K562 (cell line): Measurements from ENCODE around the gene TAOK2. TPM values are rescaled to one million over a fixed set of nuclear protein-coding genes. Genes with fewer than 3 reads are reported as not detected.
A peak's percentile ranks its signal among the peaks of the same experiment; 100 is the strongest.
"Not testable (repeated sequence)": the region's sequence is repeated elsewhere in the genome, so short reads cannot be mapped to it uniquely, and the experiment has no call there.

ENCODE experiments used
- ATAC-seq: fragments of 200-7000 bp; cut with Tn5 transposase; 3 replicates; pipeline ENCODE4 v1.9.1; 2020; ENCODE audit warnings: moderate library complexity
- BruUV-seq: library from RNA; stranded (reverse); fragments of 400-500 nt; replicated peaks from 2 replicates; lab custom pipeline; 2021; lab: Mats Ljungman, UMichigan
- CTCF ChIA-PET: fragments of 300-600 bp; formaldehyde crosslinking; extraction: SDS; loops from one replicate; lab custom pipeline; 2021; ENCODE audit warnings: low intra/inter-chr PET ratio; lab: Yijun Ruan, JAX
- POLR2A ChIA-PET: fragments of 300-600, 350-650 bp; sonication (Branson Sonifier 250); formaldehyde crosslinking; extraction: SDS; loops from one replicate; lab custom pipeline; 2021; ENCODE audit warnings: antibody characterized with exemption, inconsistent platforms; lab: Yijun Ruan, JAX
- DNase-seq, 4 experiments: peaks; one replicate each; pipeline versions ENCODE4 v3.0.0 to v3.0.0-alpha.2; 2011 to 2018; ENCODE audit warnings: low spot score in 3 of 4, mixed read lengths in 3 of 4; ENCODE audit errors: extremely low read depth in 1 of 4
- FAIRE-seq: peaks from 2 replicates; lab custom pipeline; 2011; peaks lifted over from hg19 to GRCh38; lab: Jason Lieb, UNC
- H2AFZ ChIP-seq: 2 replicates; pipeline ENCODE4 v1.6.0; 2011; ENCODE audit warnings: low read depth, low read length, control low read depth, inconsistent platforms
- H3K27ac ChIP-seq: fragments of 200-600 bp; 3 replicates; pipeline ENCODE4 v1.8.0; 2011; ENCODE audit warnings: low read depth, mild to moderate bottlenecking, control low read depth, inconsistent platforms, low read length, moderate library complexity, mixed read lengths; ENCODE audit errors: extremely low read depth
- H3K27me3 ChIP-seq, 2 experiments: fragments of 300-600 bp in 1 of 2; 2 replicates in 1 of 2; 3 replicates in 1 of 2; pipeline versions ENCODE4 v1.6.0 to v1.8.0; 2011; ENCODE audit warnings: inconsistent platforms in 2 of 2, low read length in 2 of 2, mild to moderate bottlenecking in 1 of 2, mixed read lengths in 1 of 2, moderate library complexity in 1 of 2; ENCODE audit not compliant: control insufficient read depth in 2 of 2, insufficient read depth in 2 of 2
- H3K36me3 ChIP-seq: fragments of 300-600 bp; 3 replicates; pipeline ENCODE4 v1.8.0; 2011; ENCODE audit warnings: mild to moderate bottlenecking, low read length, inconsistent platforms; ENCODE audit not compliant: control insufficient read depth, insufficient read depth
- H3K4me1 ChIP-seq, 2 experiments: fragments of 200-600 bp in 1 of 2; replicated peaks in 1 of 2; 2 replicates in 1 of 2; 3 replicates in 1 of 2; pipeline versions ENCODE4 v1.5.1 to v1.8.0; 2011; ENCODE audit warnings: inconsistent platforms in 2 of 2, low read length in 2 of 2, mild to moderate bottlenecking in 1 of 2, mixed read lengths in 1 of 2, moderate library complexity in 1 of 2; ENCODE audit not compliant: control insufficient read depth in 2 of 2, insufficient read depth in 2 of 2
- H3K4me2 ChIP-seq: 2 replicates; pipeline ENCODE4 v1.6.1; 2011; ENCODE audit warnings: low read length, control low read depth, inconsistent platforms, mixed read lengths; ENCODE audit not compliant: insufficient read depth
- H3K4me3 ChIP-seq: fragments of 200-600 bp; sonication (generic), shearing (Covaris generic); 2 replicates; pipeline ENCODE4 v1.5.1; 2016; ENCODE audit warnings: control low read depth, inconsistent platforms
- H3K79me2 ChIP-seq: fragments of 200-600 bp; 3 replicates; pipeline ENCODE4 v1.8.0; 2011; ENCODE audit warnings: low read length, inconsistent platforms; ENCODE audit not compliant: control insufficient read depth, insufficient read depth
- H3K9ac ChIP-seq, 2 experiments: 2 replicates each; pipeline versions ENCODE4 v1.6.0 to v1.6.1; 2011; ENCODE audit warnings: low read depth in 2 of 2, low read length in 2 of 2, control low read depth in 1 of 2, inconsistent platforms in 1 of 2, mild to moderate bottlenecking in 1 of 2, mixed read lengths in 1 of 2; ENCODE audit not compliant: insufficient read depth in 1 of 2
- H3K9me1 ChIP-seq: one replicate; pipeline ENCODE4 v1.6.0; 2011; ENCODE audit warnings: inconsistent platforms, mild to moderate bottlenecking, low read length, moderate library complexity; ENCODE audit not compliant: control insufficient read depth, insufficient read depth
- H3K9me3 ChIP-seq: replicated peaks from 2 replicates; pipeline ENCODE4 v1.5.1; 2011; ENCODE audit warnings: low read depth, low read length, inconsistent platforms; ENCODE audit not compliant: control insufficient read depth, insufficient read depth
- H4K20me1 ChIP-seq: replicated peaks from 2 replicates; pipeline ENCODE4 v1.6.1; 2011; ENCODE audit warnings: low read length, inconsistent platforms, mixed read lengths; ENCODE audit not compliant: control insufficient read depth, insufficient read depth
- CBX1 ChIP-seq: sonication (generic); IDR thresholded peaks from 2 replicates; pipeline ENCODE4 v1.6.1; 2016; ENCODE audit warnings: antibody characterized with exemption, low read depth, mild to moderate bottlenecking
- ZBTB33 ChIP-seq: sonication (generic); formaldehyde crosslinking; IDR thresholded peaks from 2 replicates; pipeline ENCODE4 v1.8.1; 2023; ENCODE audit warnings: mild to moderate bottlenecking, missing genetic modification reagents
- ZNF395 ChIP-seq: fragments of 200-800 bp; sonication (Bioruptor generic); IDR thresholded peaks from 2 replicates; pipeline ENCODE4 v1.6.1; 2017; ENCODE audit warnings: missing genetic modification characterization, missing compliant biosample characterization
- WGBS: fragments of 100-300 bp; shearing (Covaris generic); methylation state at CpG from one replicate; pipeline ENCODE4 v1.1.6; 2016; ENCODE audit warnings: low coverage, mixed read lengths; ENCODE audit not compliant: insufficient coverage; ENCODE audit errors: missing lambda C conversion rate; 5-methylcytosine and 5-hydroxymethylcytosine counted together
- in situ Hi-C: fragments of 300-500 bp; cut with MboI; formaldehyde crosslinking; loops from 4 replicates; pipeline ENCODE4 v1.15.0; 2018; ENCODE audit warnings: inconsistent platforms, mixed read lengths
- intact Hi-C: fragments of 100-400 bp; cut with micrococcal nuclease; formaldehyde crosslinking; loops from 2 replicates; pipeline ENCODE4 v1.14.2; 2022
- polyA plus RNA-seq, 8 experiments: library from polyadenylated mRNA; depleted of rRNA in 4 of 8; stranded (reverse) in 5 of 8; unstranded in 3 of 8; fragments of >200 nt; fragmentation: Nextera tagmentation in 2 of 8; fragmentation: Illumina TruSeq in 1 of 8; extraction: Ambion mirVana in 2 of 8; extraction: Trizol in 1 of 8; gene quantifications; 2 replicates each; pipeline versions ENCODE4 v1.2.1 to v1.2.3, GENCODE V29; 2011 to 2014; ENCODE audit warnings: inconsistent platforms in 1 of 8, missing spikeins in 1 of 8
- total RNA-seq, 7 experiments: library from RNA; depleted of rRNA in 6 of 7; stranded (reverse); fragments of >200 nt in 6 of 7; fragmentation: Illumina TruSeq in 2 of 7; extraction: Trizol in 2 of 7; gene quantifications; 2 replicates each; pipeline versions ENCODE4 v1.2.1 to v1.2.3, GENCODE V29; 2011 to 2021; ENCODE audit warnings: low replicate concordance in 1 of 7

The TAOK2 gene
- total and polyA plus RNA-seq, 9 of the 15 experiments (the other 6 are each of a cell fraction or from before 2014, with no cell fraction given), result 0.10 to 41.8 (median 13.7) TPM

GRCh38 chr16:29959293-29959692 lies 14.4 kb upstream of the TAOK2 start:
- Histone ChIP-seq H3K9me1 (no peaks in the 10 kb centered on the region), H3K4me3 (no peak overlapping the region), H3K79me2 (peaks cover 7% of the 10 kb centered on the region; the same call in 2 of the 3 replicates), H3K9me3 (no peaks in the 10 kb centered on the region; the same call in 1 of the 2 replicates), H3K9ac (no peak overlapping the region), H4K20me1 (no peaks in the 10 kb centered on the region), H3K4me1 (peaks cover 12 to 20% of the 10 kb centered on the region in 2 experiments; a peak in 4 of 5 replicates), H3K4me2 (no peak overlapping the region), H3K27me3 (no peaks in the 10 kb centered on the region), H3K27ac (no peak overlapping the region), H3K36me3 (no peaks in the 10 kb centered on the region), H2AFZ (no peak overlapping the region)
- DNase-seq (no peak), FAIRE-seq (no peak), ATAC-seq (no peak)
- TF ChIP-seq ZBTB33 (CRISPR knock-in tag), result 0 out of 2 replicates have a peak, but pooled peaks have one; percentile 41
- TF ChIP-seq ZNF395 (CRISPR knock-in tag), result no peak
- no peak for TF ChIP-seq CBX1
- CTCF ChIA-PET, result no interaction called here
- in situ Hi-C loops (no loop called here), intact Hi-C loops (no loop called here)
- no TSS peak for BruUV-seq
- POLR2A ChIA-PET, result no interaction called here
- WGBS, result 72% methylated on average over 9 of the region's 9 CpGs

- H3K4me2 ChIP-seq, ATAC-seq, H3K9me1 ChIP-seq, CTCF ChIA-PET, H3K9me3 ChIP-seq, H3K4me3 ChIP-seq, H3K79me2 ChIP-seq, FAIRE-seq, H3K27ac ChIP-seq, in situ Hi-C loops, H3K9ac ChIP-seq, H3K36me3 ChIP-seq, BruUV-seq, H4K20me1 ChIP-seq, DNase-seq, H3K27me3 ChIP-seq, H2AFZ ChIP-seq: not testable (repeated sequence)
- peaks cover 12 to 20% of the 10 kb centered on the region in 2 experiments; a peak in 4 of 5 replicates for H3K4me1 ChIP-seq
- POLR2A ChIA-PET, result interaction anchor here (0.6 kb wide), 1 partner anchor 27 kb away, joined by 4 read pairs; no protein-coding TSS in a partner anchor
- intact Hi-C loops, result loop anchor here (5.0 kb wide), 1 partner anchor 33 kb away; the partner anchor contains the start of gene KCTD13
- 77% methylated on average over 4 of the region's 4 CpGs for WGBS
These were observed 13.8 kb upstream of the TAOK2 start for GRCh38 chr16:29959821-29960220.
